GM10266 (cell line): ENCODE measurements around the gene GALNT18.

Source experiments
- DNase-seq: peaks from one replicate; pipeline ENCODE4 v3.0.0; 2012; ENCODE audit errors: extremely low spot score
- TF ChIP-seq, protein P1 (sequence below): IDR thresholded peaks from 2 replicates; pipeline ENCODE4 v1.5.1; 2012; ENCODE audit warnings: mild to moderate bottlenecking, low read depth; ENCODE audit not compliant: control insufficient read depth, insufficient read depth; ENCODE audit errors: missing control alignments

Gene GALNT18

DNA sequence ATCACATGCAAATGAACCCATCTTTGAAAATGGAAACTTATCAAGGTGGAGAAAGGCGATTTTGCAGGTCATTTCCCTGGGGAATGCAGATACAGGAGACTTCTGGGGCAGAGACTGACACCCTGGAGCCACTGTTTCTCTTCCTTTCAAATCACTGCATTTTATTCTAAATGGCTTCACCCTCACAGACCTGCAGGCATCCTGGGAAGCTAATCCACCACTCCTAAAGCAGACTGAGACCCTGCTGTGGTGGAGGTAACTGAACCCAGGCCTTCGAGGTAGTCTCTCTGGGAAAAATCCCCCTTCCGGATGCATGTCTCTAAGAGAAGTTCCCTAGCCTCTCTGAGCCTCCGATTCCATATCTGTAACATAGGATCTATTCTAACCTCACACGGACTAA lies 247.9 kb downstream of the GALNT18 start:
- DNase-seq, result no peak

DNA sequence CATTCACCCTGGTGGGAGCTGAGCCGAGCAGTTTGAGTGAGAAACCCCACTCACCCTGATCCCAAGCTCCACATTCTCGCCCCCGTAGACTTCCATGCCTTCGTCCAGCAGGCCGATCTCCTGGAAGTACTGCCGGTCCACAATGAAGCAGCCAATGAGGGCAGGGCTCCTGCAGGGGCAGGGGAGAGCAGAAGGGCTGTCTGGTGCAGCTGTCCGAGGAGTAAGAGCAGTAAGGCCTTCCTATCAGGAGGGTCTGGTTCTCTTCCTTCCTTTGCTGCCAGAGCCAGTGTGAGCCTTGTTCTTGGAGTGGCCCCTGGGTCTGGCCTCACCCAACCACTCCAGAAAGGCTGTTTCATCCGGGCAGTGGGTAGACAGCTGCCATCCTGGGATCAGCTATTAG lies 249.3 kb downstream of the GALNT18 start:
- no peak for DNase-seq
- TF ChIP-seq, protein P1, sequence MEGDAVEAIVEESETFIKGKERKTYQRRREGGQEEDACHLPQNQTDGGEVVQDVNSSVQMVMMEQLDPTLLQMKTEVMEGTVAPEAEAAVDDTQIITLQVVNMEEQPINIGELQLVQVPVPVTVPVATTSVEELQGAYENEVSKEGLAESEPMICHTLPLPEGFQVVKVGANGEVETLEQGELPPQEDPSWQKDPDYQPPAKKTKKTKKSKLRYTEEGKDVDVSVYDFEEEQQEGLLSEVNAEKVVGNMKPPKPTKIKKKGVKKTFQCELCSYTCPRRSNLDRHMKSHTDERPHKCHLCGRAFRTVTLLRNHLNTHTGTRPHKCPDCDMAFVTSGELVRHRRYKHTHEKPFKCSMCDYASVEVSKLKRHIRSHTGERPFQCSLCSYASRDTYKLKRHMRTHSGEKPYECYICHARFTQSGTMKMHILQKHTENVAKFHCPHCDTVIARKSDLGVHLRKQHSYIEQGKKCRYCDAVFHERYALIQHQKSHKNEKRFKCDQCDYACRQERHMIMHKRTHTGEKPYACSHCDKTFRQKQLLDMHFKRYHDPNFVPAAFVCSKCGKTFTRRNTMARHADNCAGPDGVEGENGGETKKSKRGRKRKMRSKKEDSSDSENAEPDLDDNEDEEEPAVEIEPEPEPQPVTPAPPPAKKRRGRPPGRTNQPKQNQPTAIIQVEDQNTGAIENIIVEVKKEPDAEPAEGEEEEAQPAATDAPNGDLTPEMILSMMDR, result no peak

More for the DNA sequence above, 247.9 kb downstream of the GALNT18 start:
- TF ChIP-seq, protein P1, result no peak

DNA sequence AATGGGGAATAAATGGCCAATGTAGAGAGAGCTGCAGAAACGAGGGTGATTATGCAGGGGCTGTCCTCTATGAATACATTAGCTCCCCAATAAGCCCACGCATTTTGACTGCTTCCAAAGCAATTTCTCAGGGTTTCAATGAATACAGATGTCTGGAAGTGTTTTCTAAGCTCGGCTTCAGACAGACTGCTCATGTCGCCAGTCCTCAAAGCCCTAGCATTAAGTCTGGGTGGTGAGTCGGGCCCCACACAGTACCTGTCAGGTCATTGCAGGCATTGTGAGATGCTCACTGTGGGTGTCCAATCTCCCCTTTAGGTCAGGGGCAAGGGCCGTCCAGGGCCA lies 250.9 kb downstream of the GALNT18 start:
- DNase-seq, result no peak
- TF ChIP-seq, protein P1, result no peak

DNA sequence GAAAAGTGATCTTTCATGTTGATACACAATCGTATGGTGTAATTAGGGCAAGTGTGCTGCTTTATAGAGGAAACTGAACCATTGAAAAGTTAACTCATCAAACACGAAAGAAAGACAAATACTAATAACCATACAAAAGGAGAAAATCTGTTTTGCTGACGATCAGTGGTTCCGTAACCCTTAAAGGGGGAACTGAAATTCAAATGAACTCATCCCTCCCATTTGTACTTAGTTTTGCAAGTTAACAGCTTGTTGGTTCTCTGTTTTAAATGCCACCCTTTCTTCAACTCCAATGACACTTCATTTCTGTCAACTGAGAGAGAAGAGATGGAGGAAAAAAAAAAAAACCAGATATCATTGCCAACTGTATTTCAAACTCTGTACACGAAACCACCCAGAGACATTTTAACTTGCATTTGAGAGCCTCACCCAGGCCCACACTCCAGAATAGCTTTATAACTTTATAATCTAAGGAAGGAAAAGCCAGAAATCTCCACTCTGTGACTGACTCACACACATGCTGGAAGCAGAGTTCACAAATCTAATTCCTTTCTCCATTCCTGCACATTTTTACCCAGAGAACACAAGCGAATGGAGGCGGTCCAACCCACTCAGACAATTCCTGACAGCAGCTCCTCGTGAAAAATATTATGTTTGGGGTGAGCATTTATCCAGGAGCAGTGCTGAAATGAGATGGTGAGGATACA lies 251.4 kb downstream of the GALNT18 start:
- DNase-seq, result no peak
- TF ChIP-seq, protein P1, result no peak

DNA sequence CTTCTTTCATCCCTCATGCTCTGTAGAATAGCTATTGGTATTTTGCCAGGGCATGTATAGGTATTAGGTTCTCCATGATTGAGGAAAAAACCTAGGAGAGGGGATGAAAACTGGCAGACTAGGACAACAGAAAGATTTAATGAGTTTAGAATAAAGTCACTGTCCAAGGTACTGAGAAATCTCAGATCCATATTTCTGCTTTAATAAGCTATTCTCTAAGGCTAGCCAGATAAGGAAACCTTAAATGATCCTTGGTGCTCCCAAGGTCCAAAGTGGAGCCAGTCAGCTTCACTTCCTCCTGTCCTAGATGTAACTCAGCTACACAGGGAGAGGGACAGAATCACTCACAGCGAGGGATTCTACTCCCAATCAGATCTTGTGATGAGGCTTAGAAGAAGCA lies 255.0 kb downstream of the GALNT18 start:
- TF ChIP-seq, protein P1, result no peak
- no peak for DNase-seq

DNA sequence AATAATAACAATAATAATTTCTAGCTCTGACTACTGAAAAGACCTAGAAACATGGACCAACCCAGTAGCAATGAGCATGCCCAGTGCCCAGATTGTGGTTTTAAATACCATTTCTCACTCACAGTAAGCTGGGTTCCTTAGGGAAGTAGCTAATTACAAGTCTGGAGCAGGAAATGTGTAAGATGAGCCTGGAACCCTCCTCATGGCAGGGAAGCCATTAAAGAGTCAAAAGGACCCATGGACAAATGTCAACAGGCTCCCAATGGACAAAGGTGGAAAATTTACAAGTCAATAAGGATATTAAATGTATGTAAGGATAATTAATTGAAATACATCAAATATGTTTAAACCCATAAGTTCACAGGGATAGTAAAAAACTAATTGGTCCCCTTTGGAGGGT lies 258.1 kb downstream of the GALNT18 start:
- DNase-seq, result no peak

DNA sequence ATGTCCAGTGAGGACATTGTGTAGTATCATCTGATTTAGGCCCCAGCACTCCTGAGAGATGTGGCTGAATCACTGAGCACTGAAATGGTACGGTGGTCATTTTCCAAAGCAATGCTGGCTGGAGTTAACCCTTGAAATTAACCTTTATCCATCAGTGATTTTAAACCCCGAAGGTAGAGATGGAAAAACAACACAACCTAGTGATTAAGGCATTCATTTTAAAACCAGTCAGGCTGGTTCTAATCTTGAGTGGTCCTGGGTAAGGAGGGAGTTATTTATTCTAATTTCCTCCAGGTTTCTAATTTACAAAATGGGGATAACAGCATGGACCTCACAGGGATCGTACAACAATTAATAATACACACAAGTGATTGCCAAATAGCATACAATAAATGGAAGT lies 262.2 kb downstream of the GALNT18 start:
- TF ChIP-seq, protein P1, result no peak
- no peak for DNase-seq

More for the DNA sequence above, 258.1 kb downstream of the GALNT18 start:
- TF ChIP-seq, protein P1, result no peak
